HG02970 (cell line): ENCODE results near the gene RNF145.
"Not testable (repeated sequence)": the region's sequence is repeated elsewhere in the genome, so short reads cannot be mapped to it uniquely, and the experiment has no call there.

Source experiments
- ATAC-seq: cut with Tn5 transposase; IDR thresholded peaks from one replicate; pipeline ENCODE4 v1.9.1; 2021; ENCODE audit warnings: mild to moderate bottlenecking, moderate library complexity, moderate number of reproducible peaks; ENCODE audit not compliant: unreplicated experiment, low FRiP score

Gene RNF145

GRCh38 chr5:159209438-159210209, at the start of gene RNF145:
Gene RNF145 (minus strand): TSS chr5:159209553. CDS start chr5:159203617, 5,936 bp downstream.
- ATAC-seq, result peak; percentile 75

- no peak for ATAC-seq
Observed at GRCh38 chr5:159258361-159258760, 49.0 kb upstream of the RNF145 start.

GRCh38 chr5:159257629-159258283, 48.4 kb upstream of the RNF145 start:
- no peak for ATAC-seq

- ATAC-seq, result no peak
Observed at GRCh38 chr5:159257007-159257406, 47.7 kb upstream of the RNF145 start.

- no peak for ATAC-seq
Observed at GRCh38 chr5:159252195-159252594, 42.8 kb upstream of the RNF145 start.

GRCh38 chr5:159249158-159249557, 39.8 kb upstream of the RNF145 start:
- no peak for ATAC-seq

- ATAC-seq, result no peak
Observed at GRCh38 chr5:159244890-159245289, 35.5 kb upstream of the RNF145 start.

- ATAC-seq, result no peak
Observed at GRCh38 chr5:159244163-159244562, 34.8 kb upstream of the RNF145 start.

GRCh38 chr5:159243385-159243784, 34.0 kb upstream of the RNF145 start:
- no peak for ATAC-seq

GRCh38 chr5:159242656-159243055, 33.3 kb upstream of the RNF145 start:
- ATAC-seq, result no peak

GRCh38 chr5:159241946-159242552, 32.7 kb upstream of the RNF145 start:
- ATAC-seq, result no peak

GRCh38 chr5:159240301-159240870, 31.0 kb upstream of the RNF145 start:
- ATAC-seq, result no peak

- not testable (repeated sequence) for ATAC-seq
Observed at GRCh38 chr5:159235871-159236520, 26.6 kb upstream of the RNF145 start.

- ATAC-seq, result no peak
Observed at GRCh38 chr5:159231167-159231566, 21.8 kb upstream of the RNF145 start.

GRCh38 chr5:159230657-159231056, 21.3 kb upstream of the RNF145 start:
- no peak for ATAC-seq

- not testable (repeated sequence) for ATAC-seq
Observed at GRCh38 chr5:159228097-159228496, 18.7 kb upstream of the RNF145 start.

- ATAC-seq, result no peak
Observed at GRCh38 chr5:159227452-159227851, 18.1 kb upstream of the RNF145 start.

- ATAC-seq, result no peak
Observed at GRCh38 chr5:159226451-159226850, 17.1 kb upstream of the RNF145 start.

GRCh38 chr5:159224471-159224870, 15.1 kb upstream of the RNF145 start:
- no peak for ATAC-seq

GRCh38 chr5:159223469-159223868, 14.1 kb upstream of the RNF145 start:
- no peak for ATAC-seq

GRCh38 chr5:159220206-159220605, 10.9 kb upstream of the RNF145 start:
- no peak for ATAC-seq
